Stimulated activated CD8-positive, alpha-beta memory T cell treated with anti-CD3 and anti-CD28 coated beads, Interleukin-12 subunit alpha, Interleukin-12 subunit beta, amount 100 ng/mL, for 1 hour (primary cell): ENCODE results near the gene KLF12.
A peak's percentile ranks its signal among the peaks of the same experiment; 100 is the strongest.

Experiments used
- DNase-seq: peaks from one replicate; pipeline ENCODE4 v3.0.0-alpha.2; 2020; ENCODE audit warnings: low read depth

KLF12 gene

GRCh38 chr13:74134221-74134776, at the start of gene KLF12:
TSS of gene KLF12 (minus strand) at chr13:74134404.
- peak; percentile 90 for DNase-seq

DNA sequence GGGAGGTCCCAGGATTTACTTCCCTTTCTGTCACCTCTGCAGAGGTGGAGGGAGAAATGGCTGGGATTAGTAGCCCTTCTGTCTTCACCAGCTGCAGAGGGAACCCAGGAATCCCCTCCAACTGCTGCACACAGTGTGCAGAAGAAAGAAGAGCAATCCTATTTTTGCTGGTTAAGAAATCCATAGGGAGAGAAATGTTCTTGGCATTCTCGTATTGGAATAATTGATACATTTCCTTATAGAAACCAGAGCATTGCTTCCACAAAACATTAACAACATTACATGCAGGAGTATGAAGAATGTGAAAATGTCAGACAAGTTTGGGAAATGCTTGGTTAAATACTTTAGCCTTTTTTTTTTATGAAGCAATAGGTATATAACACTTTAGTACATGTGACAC, 48.3 kb upstream of the KLF12 start:
- DNase-seq: no peak

- DNase-seq: no peak
Observed at GRCh38 chr13:74174810-74175209, 40.6 kb upstream of the KLF12 start.

- no peak for DNase-seq
Observed at GRCh38 chr13:74173822-74174221, 39.6 kb upstream of the KLF12 start.

GRCh38 chr13:74171641-74172040, 37.4 kb upstream of the KLF12 start:
- no peak for DNase-seq

GRCh38 chr13:74169676-74170075, 35.5 kb upstream of the KLF12 start:
- no peak for DNase-seq

- DNase-seq: no peak
Observed at GRCh38 chr13:74168263-74168675, 34.1 kb upstream of the KLF12 start.

- no peak for DNase-seq
Observed at GRCh38 chr13:74166261-74167004, 32.2 kb upstream of the KLF12 start.

GRCh38 chr13:74162782-74163181, 28.6 kb upstream of the KLF12 start:
- DNase-seq: no peak

DNA sequence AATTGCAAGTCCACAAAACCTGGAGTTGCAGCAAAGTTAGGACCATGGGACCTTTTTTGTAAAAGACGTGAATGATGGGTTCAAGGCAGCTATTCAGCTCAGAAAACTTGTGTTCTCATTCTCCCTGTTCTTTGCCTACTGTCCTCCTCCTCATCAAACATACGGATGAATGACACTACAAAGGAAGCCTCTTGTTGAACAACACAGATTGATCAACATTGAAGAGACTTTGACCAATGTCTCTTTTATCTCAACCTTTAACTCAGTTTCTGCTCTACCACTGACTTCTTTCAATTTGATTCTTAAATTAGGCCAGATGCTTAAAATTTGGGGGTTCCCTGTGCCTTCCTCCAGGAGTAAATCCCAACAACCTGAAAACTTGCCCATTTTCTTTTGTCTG, 27.9 kb upstream of the KLF12 start:
- no peak for DNase-seq

DNA sequence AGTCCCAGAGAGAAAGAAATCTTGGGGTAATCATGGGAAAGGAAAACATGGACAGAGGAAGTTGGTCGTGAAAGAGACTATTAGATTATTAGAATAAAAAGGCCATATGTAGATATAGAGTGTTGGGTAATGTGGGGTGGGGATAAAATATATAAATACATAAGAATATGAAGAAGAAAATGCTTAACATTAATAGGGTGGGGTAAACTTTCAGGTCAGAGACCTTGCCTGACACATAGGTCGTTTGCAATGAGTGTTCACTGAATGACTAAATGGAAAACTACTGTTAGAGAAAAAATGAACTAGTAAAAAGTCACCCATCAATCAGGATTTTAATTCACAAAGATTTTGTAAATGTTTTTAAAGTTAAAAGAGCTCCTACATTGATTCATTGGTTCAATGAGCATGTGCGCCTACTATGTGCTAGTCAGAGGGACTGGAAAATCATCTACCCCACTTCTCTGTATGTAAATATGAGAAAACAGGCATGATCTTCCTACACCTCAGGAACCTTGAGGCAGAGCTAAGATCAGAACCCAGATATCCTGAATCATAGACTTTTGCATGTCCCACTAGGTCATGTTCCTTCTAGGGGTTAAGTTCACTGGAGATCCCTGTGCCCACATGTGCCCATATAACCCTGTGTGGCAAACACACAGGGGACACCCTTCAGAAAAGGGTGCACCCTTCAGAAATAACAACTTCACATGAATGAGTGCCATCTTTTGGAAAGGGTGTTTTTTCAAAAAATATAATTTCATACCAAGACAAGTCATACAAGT, 24.6 kb upstream of the KLF12 start:
- DNase-seq: no peak

DNA sequence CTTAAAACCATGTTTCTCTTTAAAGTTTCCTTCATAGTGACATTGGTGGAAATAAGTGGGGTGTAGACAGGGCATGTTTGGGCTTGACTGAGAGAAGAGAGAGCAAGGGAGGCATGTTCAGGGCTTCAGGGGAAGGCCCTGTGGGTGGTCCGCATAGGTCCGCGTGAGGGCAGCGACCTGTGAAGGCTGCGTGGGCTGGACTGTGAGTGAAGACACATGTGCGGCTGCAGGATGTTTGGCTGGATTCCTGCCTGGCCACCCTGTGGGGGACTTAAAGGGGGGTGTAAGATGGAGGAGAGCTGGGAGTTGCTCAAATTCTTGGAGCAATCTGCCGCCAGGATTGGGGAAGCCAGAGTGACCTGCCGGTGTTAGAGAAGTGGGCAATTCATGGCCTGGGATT, 23.8 kb upstream of the KLF12 start:
- no peak for DNase-seq

DNA sequence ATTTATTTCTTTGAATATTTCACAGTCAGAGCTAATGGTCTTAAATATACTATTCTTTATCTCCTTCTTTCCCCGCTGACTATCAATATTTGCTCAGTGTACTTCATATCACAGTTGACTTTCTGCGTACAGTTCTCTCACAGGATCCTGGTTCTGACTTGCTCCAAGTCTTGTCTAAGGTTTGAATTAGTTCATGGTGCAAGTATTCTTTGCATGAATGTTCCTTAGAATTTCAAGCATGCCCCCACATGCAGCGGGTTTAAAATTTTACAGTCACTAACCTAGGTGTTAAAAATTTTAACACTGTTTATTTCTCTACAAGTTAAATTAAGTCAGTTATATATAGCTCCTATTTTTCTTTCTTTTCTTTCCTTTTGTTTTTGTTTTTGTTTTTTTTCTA, 20.8 kb upstream of the KLF12 start:
- no peak for DNase-seq

DNA sequence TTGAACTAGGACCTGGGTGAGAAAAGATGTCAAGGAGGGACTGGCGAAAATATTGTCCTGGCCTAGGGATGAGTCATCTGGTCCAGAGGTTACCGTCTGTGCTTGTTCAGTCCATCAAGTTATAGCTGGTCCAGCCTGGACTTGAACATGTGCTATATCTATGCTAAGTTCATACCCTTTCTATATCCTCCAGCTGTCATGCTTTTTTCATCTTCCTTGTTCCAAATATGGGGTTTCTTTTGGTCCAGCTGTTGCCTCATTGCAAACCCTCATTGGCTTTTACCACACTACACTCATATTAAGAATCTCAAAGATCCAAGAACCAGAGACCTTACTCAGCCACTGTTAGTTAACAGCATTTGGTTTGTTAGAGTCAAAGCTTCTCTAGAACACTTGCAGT, 19.1 kb upstream of the KLF12 start:
- DNase-seq: no peak

DNA sequence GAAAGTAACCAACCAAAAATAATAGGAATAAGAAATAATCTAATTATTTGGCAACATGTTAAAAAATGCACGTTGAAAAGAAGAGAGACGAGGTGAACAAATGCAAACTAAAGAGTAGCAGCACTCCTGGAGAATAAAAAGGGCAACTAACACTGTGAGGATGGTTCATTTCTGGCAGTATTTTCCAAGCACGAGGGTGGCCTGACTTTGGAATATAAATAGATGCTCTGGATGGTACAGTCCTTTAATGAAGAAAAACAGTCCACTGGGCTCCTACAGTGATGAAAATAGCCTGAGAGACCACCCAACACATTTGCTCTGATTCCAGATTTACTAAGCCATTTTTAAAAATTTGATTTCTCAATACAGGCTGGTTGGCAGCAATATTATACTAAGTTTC, 17.7 kb upstream of the KLF12 start:
- no peak for DNase-seq

DNA sequence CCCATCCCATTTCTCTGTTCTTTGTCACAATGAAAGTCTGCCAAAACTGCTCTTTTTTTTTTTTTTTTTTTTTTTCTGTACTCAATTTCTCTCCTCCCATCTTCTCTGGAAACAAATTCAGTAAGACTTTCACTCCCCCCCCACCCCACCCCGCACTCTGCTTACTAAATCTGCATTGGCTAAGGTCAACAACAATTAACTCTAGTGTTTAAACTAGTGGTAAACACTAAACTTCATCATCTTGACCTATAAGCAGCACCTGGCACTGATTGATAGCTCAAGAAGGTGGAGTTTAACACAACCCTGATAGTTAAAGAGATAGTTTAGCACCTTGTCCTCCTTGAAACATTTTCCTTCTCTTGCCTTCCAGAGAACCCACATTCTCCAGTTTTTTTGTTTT, 14.1 kb upstream of the KLF12 start:
- no peak for DNase-seq

- DNase-seq: no peak
Observed at GRCh38 chr13:74145249-74145975, 11.2 kb upstream of the KLF12 start.

GRCh38 chr13:74144269-74144668, 10.1 kb upstream of the KLF12 start:
- no peak for DNase-seq

GRCh38 chr13:74142257-74142656, 8.1 kb upstream of the KLF12 start:
- DNase-seq: no peak

- DNase-seq: no peak
Observed at GRCh38 chr13:74138241-74138640, 4.0 kb upstream of the KLF12 start.

- no peak for DNase-seq
Observed at GRCh38 chr13:74136084-74136658, 2.0 kb upstream of the KLF12 start.
